A673 (cell line): Measurements from ENCODE around the gene SYAP1.

ENCODE experiments used
- CTCF ChIP-seq: fragments of 300-800, 200-600 bp; sonication (generic); conservative IDR thresholded peaks from 2 replicates; pipeline ENCODE4 v1.5.1; 2017; ENCODE audit warnings: low read depth, mild to moderate bottlenecking, antibody characterized with exemption, low read length, moderate library complexity, mixed read lengths
- EZH2 ChIP-seq: fragments of 200-600 bp; sonication (generic); IDR thresholded peaks from 2 replicates; pipeline ENCODE4 v1.6.1; 2017; ENCODE audit warnings: borderline replicate concordance, low read depth, mild to moderate bottlenecking, mixed read lengths, antibody characterized with exemption, low read length; ENCODE audit not compliant: poor library complexity, severe bottlenecking

- TF ChIP-seq CTCF (no peak), EZH2 (no peak)
Measured at GRCh38 chrX:16750136-16750535, 30.7 kb downstream of the SYAP1 start.
